HL-60 (cell line): ENCODE measurements around the gene STK25.

Experiments used
- DNase-seq, 2 experiments: peaks; one replicate each; pipeline ENCODE4 v3.0.0-alpha.2; 2010 to 2020; ENCODE audit warnings: low read depth in 1 of 2, low spot score in 1 of 2
- H3K27ac ChIP-seq: fragments of 250-450 bp; sonication (Bioruptor Pico); replicated peaks from 2 replicates; pipeline ENCODE4 v1.5.1; 2020; ENCODE audit warnings: mild to moderate bottlenecking, moderate library complexity
- H3K27me3 ChIP-seq: fragments of 250-450 bp; sonication (Bioruptor Pico); 2 replicates; pipeline ENCODE4 v1.5.1; 2021; ENCODE audit warnings: mild to moderate bottlenecking, moderate library complexity; ENCODE audit not compliant: insufficient read depth, poor library complexity, severe bottlenecking
- H3K4me3 ChIP-seq: replicated peaks from 2 replicates; pipeline ENCODE4 v1.5.1; 2011; ENCODE audit warnings: mild to moderate bottlenecking, control low read depth, low read length; ENCODE audit not compliant: insufficient read depth
- GABPA ChIP-seq: IDR thresholded peaks from 2 replicates; pipeline ENCODE4 v1.6.1; 2012; ENCODE audit warnings: low read depth
- POLR2AphosphoS5 ChIP-seq: IDR thresholded peaks from 2 replicates; pipeline ENCODE4 v1.6.1; 2012; ENCODE audit warnings: low read depth
- REST ChIP-seq: IDR thresholded peaks from 2 replicates; pipeline ENCODE4 v1.6.1; 2012; ENCODE audit warnings: low read depth; ENCODE audit not compliant: insufficient replicate concordance
- SPI1 ChIP-seq: IDR thresholded peaks from 2 replicates; pipeline ENCODE4 v1.6.1; 2012; ENCODE audit warnings: low read depth, mild to moderate bottlenecking, borderline replicate concordance
- TF ChIP-seq, protein P1 (sequence below): IDR thresholded peaks from one replicate; pipeline ENCODE4 v1.5.1; 2011; ENCODE audit warnings: low read length, control low read depth, inconsistent platforms; ENCODE audit not compliant: insufficient read depth

STK25 gene

DNA sequence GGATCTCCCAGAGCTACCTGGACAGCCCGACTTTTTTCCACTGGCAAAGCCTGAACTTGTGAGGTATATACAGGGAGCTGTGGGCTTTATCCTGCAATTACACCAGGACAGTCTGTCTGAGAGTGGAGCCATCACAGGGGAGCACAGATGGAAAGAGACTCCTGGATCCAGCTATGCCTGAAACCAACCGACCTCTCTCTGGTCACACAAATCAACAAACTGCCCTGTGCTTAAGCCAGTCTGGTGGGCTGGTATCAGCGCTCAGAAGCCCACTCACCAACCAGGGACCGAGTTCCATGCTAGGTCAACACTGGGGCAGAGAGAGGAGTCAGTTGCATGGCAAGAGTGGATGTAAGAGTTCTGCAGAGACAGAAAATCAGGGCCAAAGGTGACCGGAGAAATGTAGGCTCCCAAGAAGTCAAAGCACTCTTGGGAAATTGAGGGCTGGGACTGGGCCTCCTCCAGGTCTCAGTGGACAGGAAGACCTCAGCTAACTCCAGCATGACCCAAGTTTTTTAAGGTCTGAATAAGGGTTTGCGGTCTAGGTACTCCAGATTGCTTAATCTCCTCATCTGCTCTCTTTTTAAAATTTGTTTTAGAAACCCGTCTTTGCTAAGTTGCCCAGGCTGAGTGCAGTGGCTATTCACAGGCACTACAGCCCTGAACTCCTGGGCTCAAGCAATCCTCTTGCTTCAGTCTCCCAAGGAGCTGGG lies 46.4 kb upstream of the STK25 start:
- Histone ChIP-seq H3K27me3 (peaks cover 29% of the 10 kb centered on the region), H3K4me3 (no peak overlapping the region), H3K27ac (no peak overlapping the region)
- no peak for DNase-seq
- TF ChIP-seq SPI1 (no peak), GABPA (no peak), REST (no peak), POLR2AphosphoS5 (no peak)
- TF ChIP-seq, protein P1, sequence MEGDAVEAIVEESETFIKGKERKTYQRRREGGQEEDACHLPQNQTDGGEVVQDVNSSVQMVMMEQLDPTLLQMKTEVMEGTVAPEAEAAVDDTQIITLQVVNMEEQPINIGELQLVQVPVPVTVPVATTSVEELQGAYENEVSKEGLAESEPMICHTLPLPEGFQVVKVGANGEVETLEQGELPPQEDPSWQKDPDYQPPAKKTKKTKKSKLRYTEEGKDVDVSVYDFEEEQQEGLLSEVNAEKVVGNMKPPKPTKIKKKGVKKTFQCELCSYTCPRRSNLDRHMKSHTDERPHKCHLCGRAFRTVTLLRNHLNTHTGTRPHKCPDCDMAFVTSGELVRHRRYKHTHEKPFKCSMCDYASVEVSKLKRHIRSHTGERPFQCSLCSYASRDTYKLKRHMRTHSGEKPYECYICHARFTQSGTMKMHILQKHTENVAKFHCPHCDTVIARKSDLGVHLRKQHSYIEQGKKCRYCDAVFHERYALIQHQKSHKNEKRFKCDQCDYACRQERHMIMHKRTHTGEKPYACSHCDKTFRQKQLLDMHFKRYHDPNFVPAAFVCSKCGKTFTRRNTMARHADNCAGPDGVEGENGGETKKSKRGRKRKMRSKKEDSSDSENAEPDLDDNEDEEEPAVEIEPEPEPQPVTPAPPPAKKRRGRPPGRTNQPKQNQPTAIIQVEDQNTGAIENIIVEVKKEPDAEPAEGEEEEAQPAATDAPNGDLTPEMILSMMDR: no peak

GRCh38 chr2:241553981-241554380 lies 45.6 kb upstream of the STK25 start:
- Histone ChIP-seq H3K27ac (no peak overlapping the region), H3K4me3 (no peak overlapping the region), H3K27me3 (peaks cover 30% of the 10 kb centered on the region)
- TF ChIP-seq REST (no peak), SPI1 (no peak), GABPA (no peak), POLR2AphosphoS5 (no peak)
- TF ChIP-seq, protein P1: no peak
- no peak for DNase-seq

GRCh38 chr2:241553512-241553830 lies 45.1 kb upstream of the STK25 start:
- Histone ChIP-seq H3K27me3 (peaks cover 29% of the 10 kb centered on the region), H3K4me3 (no peak overlapping the region), H3K27ac (no peak overlapping the region)
- no peak for TF ChIP-seq SPI1
- TF ChIP-seq POLR2AphosphoS5: no peak
- no peak for TF ChIP-seq GABPA
- no peak for TF ChIP-seq REST
- TF ChIP-seq, protein P1: no peak
- no peak for DNase-seq
